ENCODE measurements around the gene HIRA.

DNA sequence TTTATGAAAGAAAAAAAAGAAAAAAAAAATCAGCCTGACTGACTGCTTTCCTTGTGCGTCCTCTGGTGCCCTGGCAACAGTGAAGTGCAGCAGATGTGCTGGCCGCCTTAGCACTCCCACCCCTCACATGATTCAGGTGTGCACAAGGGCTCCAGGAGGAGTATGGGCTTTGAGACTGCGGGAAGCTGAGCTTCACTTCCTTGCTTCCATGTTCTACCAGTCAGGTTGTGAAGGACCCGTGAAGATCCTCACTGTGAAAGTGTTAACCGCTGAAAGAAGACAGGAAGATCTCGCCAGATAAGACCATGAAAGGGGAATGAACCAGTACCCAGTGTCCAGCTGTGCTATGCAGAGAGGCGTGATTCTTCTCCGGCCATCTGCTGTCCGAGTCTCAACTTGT, 48.2 kb downstream of the HIRA start:
- TF ChIP-seq, protein P1, sequence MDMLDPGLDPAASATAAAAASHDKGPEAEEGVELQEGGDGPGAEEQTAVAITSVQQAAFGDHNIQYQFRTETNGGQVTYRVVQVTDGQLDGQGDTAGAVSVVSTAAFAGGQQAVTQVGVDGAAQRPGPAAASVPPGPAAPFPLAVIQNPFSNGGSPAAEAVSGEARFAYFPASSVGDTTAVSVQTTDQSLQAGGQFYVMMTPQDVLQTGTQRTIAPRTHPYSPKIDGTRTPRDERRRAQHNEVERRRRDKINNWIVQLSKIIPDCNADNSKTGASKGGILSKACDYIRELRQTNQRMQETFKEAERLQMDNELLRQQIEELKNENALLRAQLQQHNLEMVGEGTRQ (IDR thresholded peaks at IDR 0.05; ENCODE audit: low read length): no peak
- TF ChIP-seq, protein P2, sequence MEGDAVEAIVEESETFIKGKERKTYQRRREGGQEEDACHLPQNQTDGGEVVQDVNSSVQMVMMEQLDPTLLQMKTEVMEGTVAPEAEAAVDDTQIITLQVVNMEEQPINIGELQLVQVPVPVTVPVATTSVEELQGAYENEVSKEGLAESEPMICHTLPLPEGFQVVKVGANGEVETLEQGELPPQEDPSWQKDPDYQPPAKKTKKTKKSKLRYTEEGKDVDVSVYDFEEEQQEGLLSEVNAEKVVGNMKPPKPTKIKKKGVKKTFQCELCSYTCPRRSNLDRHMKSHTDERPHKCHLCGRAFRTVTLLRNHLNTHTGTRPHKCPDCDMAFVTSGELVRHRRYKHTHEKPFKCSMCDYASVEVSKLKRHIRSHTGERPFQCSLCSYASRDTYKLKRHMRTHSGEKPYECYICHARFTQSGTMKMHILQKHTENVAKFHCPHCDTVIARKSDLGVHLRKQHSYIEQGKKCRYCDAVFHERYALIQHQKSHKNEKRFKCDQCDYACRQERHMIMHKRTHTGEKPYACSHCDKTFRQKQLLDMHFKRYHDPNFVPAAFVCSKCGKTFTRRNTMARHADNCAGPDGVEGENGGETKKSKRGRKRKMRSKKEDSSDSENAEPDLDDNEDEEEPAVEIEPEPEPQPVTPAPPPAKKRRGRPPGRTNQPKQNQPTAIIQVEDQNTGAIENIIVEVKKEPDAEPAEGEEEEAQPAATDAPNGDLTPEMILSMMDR (IDR thresholded peaks at IDR 0.05; ENCODE audit: control extremely low read depth in 1 of 3, insufficient read depth in 1 of 3, low read depth in 1 of 3, low read length in 3 of 3): no peak
- TF ChIP-seq EP300 (IDR thresholded peaks at IDR 0.05; ENCODE audit: borderline replicate concordance in 1 of 2, low read depth in 2 of 2, low read length in 2 of 2): no peak
- no peak for TF ChIP-seq EZH2 (IDR thresholded peaks at IDR 0.05; ENCODE audit: low read depth, low read length, severe bottlenecking)
- TF ChIP-seq, protein P3, sequence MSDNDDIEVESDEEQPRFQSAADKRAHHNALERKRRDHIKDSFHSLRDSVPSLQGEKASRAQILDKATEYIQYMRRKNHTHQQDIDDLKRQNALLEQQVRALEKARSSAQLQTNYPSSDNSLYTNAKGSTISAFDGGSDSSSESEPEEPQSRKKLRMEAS (IDR thresholded peaks at IDR 0.05): no peak
- TF ChIP-seq FOSL1 (IDR thresholded peaks at IDR 0.05; ENCODE audit: insufficient read depth, low read depth, low read length): no peak
- TF ChIP-seq CREB1 (IDR thresholded peaks at IDR 0.05): no peak
- no peak for TF ChIP-seq RFX5 (IDR thresholded peaks at IDR 0.05; ENCODE audit: borderline replicate concordance, low read depth, low read length)
- TF ChIP-seq MAFK (IDR thresholded peaks at IDR 0.05; ENCODE audit: low read depth, low read length): no peak
- TF ChIP-seq POLR2A (IDR thresholded peaks at IDR 0.05; ENCODE audit: control extremely low read depth in 1 of 2, low read depth in 2 of 2, low read length in 2 of 2): no peak
- TF ChIP-seq SUZ12 (IDR thresholded peaks at IDR 0.05; ENCODE audit: low read length): no peak
- no peak for TF ChIP-seq SIN3A (conservative IDR thresholded peaks at IDR 0.05 in 1 of 2, IDR thresholded peaks at IDR 0.05 in 1 of 2; ENCODE audit: low read depth in 1 of 2, low read length in 2 of 2)
- TF ChIP-seq, protein P4, sequence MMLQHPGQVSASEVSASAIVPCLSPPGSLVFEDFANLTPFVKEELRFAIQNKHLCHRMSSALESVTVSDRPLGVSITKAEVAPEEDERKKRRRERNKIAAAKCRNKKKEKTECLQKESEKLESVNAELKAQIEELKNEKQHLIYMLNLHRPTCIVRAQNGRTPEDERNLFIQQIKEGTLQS (IDR thresholded peaks at IDR 0.05; ENCODE audit: insufficient read depth, low read depth, low read length): no peak
